H1 (cell line): ENCODE results near the gene C2CD3. TPM values are rescaled to one million over a fixed set of nuclear protein-coding genes. Genes with fewer than 3 reads are reported as not detected.

Experiments used
- CTCF ChIA-PET: fragments of 300-600 bp; sonication (Branson Sonifier 250); formaldehyde crosslinking; loops from one replicate; lab custom pipeline; 2021; ENCODE audit not compliant: partially characterized antibody; lab: Charles Lee
- POLR2A ChIA-PET: fragments of 300-600 bp; sonication (Branson Sonifier 250); formaldehyde crosslinking; loops from one replicate; lab custom pipeline; 2021; ENCODE audit warnings: inconsistent platforms; ENCODE audit not compliant: partially characterized antibody; lab: Charles Lee
- DNase-seq, 2 experiments: peaks; one replicate each; pipeline versions ENCODE4 v3.0.0 to v3.0.0-alpha.2; 2010 to 2022; ENCODE audit warnings: low spot score in 2 of 2, low read depth in 1 of 2, mixed read lengths in 1 of 2
- FAIRE-seq: peaks from 2 replicates; lab custom pipeline; 2011; peaks lifted over from hg19 to GRCh38; lab: Jason Lieb, UNC
- H2AFZ ChIP-seq: 2 replicates; pipeline ENCODE4 v1.8.1; 2012; ENCODE audit warnings: low read length, inconsistent platforms
- H2AK5ac ChIP-seq: 2 replicates; pipeline ENCODE4 v1.6.1; 2013; ENCODE audit warnings: low read depth, low read length
- H2BK120ac ChIP-seq: replicated peaks from 2 replicates; pipeline ENCODE3; 2013; ENCODE audit warnings: low read depth, low read length, inconsistent platforms
- H2BK12ac ChIP-seq: 2 replicates; pipeline ENCODE4 v1.6.1; 2013; ENCODE audit warnings: low read depth, low read length
- H2BK15ac ChIP-seq: 2 replicates; pipeline ENCODE4 v1.6.1; 2013; ENCODE audit warnings: low read length
- H2BK20ac ChIP-seq: 2 replicates; pipeline ENCODE4 v1.6.1; 2013; ENCODE audit warnings: low read length
- H2BK5ac ChIP-seq: 2 replicates; pipeline ENCODE4 v1.6.1; 2013; ENCODE audit warnings: low read depth, low read length
- H3K14ac ChIP-seq: 2 replicates; pipeline ENCODE4 v1.6.1; 2013; ENCODE audit warnings: inconsistent platforms; ENCODE audit not compliant: insufficient read length
- H3K18ac ChIP-seq: 2 replicates; pipeline ENCODE4 v1.6.1; 2013; ENCODE audit warnings: low read length; ENCODE audit errors: extremely low read depth
- H3K23ac ChIP-seq: 2 replicates; pipeline ENCODE4 v1.6.1; 2013; ENCODE audit warnings: inconsistent platforms; ENCODE audit not compliant: insufficient read length
- H3K23me2 ChIP-seq: 2 replicates; pipeline ENCODE4 v1.6.1; 2013; ENCODE audit warnings: low read depth, low read length
- H3K27ac ChIP-seq: 2 replicates; pipeline ENCODE4 v1.6.1; 2011; ENCODE audit warnings: low read depth, low read length, inconsistent platforms
- H3K27me3 ChIP-seq, 4 experiments: replicated peaks in 1 of 4; 1 replicate in 1 of 4; 2 replicates in 3 of 4; pipeline versions ENCODE4 v1.6.1 to v1.8.1; 2011 to 2013; ENCODE audit warnings: low read length in 3 of 4, mild to moderate bottlenecking in 3 of 4, inconsistent platforms in 2 of 4, mixed read lengths in 2 of 4, moderate library complexity in 1 of 4; ENCODE audit not compliant: control insufficient read depth in 3 of 4, insufficient read depth in 3 of 4; ENCODE audit errors: extremely low read depth in 1 of 4
- H3K36me3 ChIP-seq, 4 experiments: 2 replicates each; pipeline versions ENCODE4 v1.6.1 to v1.8.1; 2011 to 2013; ENCODE audit warnings: mild to moderate bottlenecking in 4 of 4, low read length in 3 of 4, moderate library complexity in 2 of 4, control low read depth in 1 of 4, inconsistent platforms in 1 of 4; ENCODE audit not compliant: insufficient read depth in 4 of 4, control insufficient read depth in 2 of 4
- H3K4ac ChIP-seq: replicated peaks from 2 replicates; pipeline ENCODE3; 2013; ENCODE audit warnings: low read length, low read depth, mixed read lengths, inconsistent platforms; ENCODE audit not compliant: insufficient read length
- H3K4me1 ChIP-seq, 4 experiments: replicated peaks in 1 of 4; 1 replicate in 1 of 4; 2 replicates in 3 of 4; pipeline versions ENCODE4 v1.6.1 to v1.8.1; 2011 to 2013; ENCODE audit warnings: low read length in 3 of 4, inconsistent platforms in 2 of 4, mixed read lengths in 1 of 4; ENCODE audit not compliant: insufficient read depth in 4 of 4, control insufficient read depth in 3 of 4
- H3K4me2 ChIP-seq, 2 experiments: 2 replicates each; pipeline versions ENCODE4 v1.6.1 to v1.8.1; 2011 to 2013; ENCODE audit warnings: low read depth in 2 of 2, low read length in 2 of 2, control low read depth in 1 of 2, inconsistent platforms in 1 of 2, mild to moderate bottlenecking in 1 of 2; ENCODE audit not compliant: insufficient read depth in 1 of 2
- H3K4me3 ChIP-seq, 4 experiments: fragments of 200-600, 300-600 bp in 1 of 4; sonication (generic), shearing (Covaris generic), sonication (Bioruptor Twin) in 1 of 4; 2 replicates each; pipeline versions ENCODE4 v1.5.1 to v1.8.1; 2011 to 2016; ENCODE audit warnings: low read length in 4 of 4, low read depth in 3 of 4, control low read depth in 2 of 4, inconsistent platforms in 2 of 4, mild to moderate bottlenecking in 2 of 4, mixed read lengths in 1 of 4, moderate library complexity in 1 of 4; ENCODE audit not compliant: insufficient read depth in 2 of 4; ENCODE audit errors: extremely low read depth in 1 of 4
- H3K56ac ChIP-seq: replicated peaks from 2 replicates; pipeline ENCODE3; 2013; ENCODE audit warnings: low read depth, mild to moderate bottlenecking, mixed read lengths, low read length, inconsistent platforms; ENCODE audit not compliant: insufficient read length
- H3K79me1 ChIP-seq: 2 replicates; pipeline ENCODE4 v1.6.1; 2013; ENCODE audit warnings: low read depth, low read length, control low read depth
- H3K79me2 ChIP-seq, 2 experiments: 2 replicates each; pipeline versions ENCODE4 v1.6.1 to v1.8.1; 2012 to 2013; ENCODE audit warnings: low read length in 2 of 2, mild to moderate bottlenecking in 2 of 2, inconsistent platforms in 1 of 2; ENCODE audit not compliant: insufficient read depth in 2 of 2, control insufficient read depth in 1 of 2
- H3K9ac ChIP-seq, 4 experiments: replicated peaks in 1 of 4; 1 replicate in 1 of 4; 2 replicates in 3 of 4; pipeline versions ENCODE4 v1.6.1 to v1.8.1; 2011 to 2013; ENCODE audit warnings: low read depth in 3 of 4, low read length in 3 of 4, control low read depth in 2 of 4, mild to moderate bottlenecking in 2 of 4, moderate library complexity in 2 of 4, inconsistent platforms in 1 of 4; ENCODE audit errors: extremely low read depth in 1 of 4
- H3K9me3 ChIP-seq, 2 experiments: 2 replicates each; pipeline versions ENCODE4 v1.6.1 to v1.8.1; 2012 to 2013; ENCODE audit warnings: mild to moderate bottlenecking in 2 of 2, moderate library complexity in 2 of 2, control low read depth in 1 of 2, inconsistent platforms in 1 of 2, low read depth in 1 of 2, low read length in 1 of 2, mixed read lengths in 1 of 2; ENCODE audit not compliant: insufficient read depth in 2 of 2
- H4K20me1 ChIP-seq, 2 experiments: replicated peaks in 1 of 2; 2 replicates each; pipeline versions ENCODE3 to v1.8.1; 2011 to 2013; ENCODE audit warnings: inconsistent platforms in 2 of 2, low read length in 2 of 2, mild to moderate bottlenecking in 1 of 2; ENCODE audit not compliant: insufficient read depth in 2 of 2, control insufficient read depth in 1 of 2
- H4K5ac ChIP-seq: 2 replicates; pipeline ENCODE4 v1.6.1; 2013; ENCODE audit warnings: low read length, low read depth, mixed read lengths, inconsistent platforms; ENCODE audit not compliant: insufficient read length
- H4K8ac ChIP-seq: 2 replicates; pipeline ENCODE4 v1.8.0; 2013; ENCODE audit warnings: mild to moderate bottlenecking, moderate library complexity, low read length, inconsistent platforms; ENCODE audit not compliant: insufficient read depth; ENCODE audit errors: extremely low read depth
- H4K91ac ChIP-seq: replicated peaks from 2 replicates; pipeline ENCODE3; 2013; ENCODE audit warnings: low read length, mixed read lengths, inconsistent platforms; ENCODE audit not compliant: insufficient read length
- EGR1 ChIP-seq: IDR thresholded peaks from 2 replicates; pipeline ENCODE4 v1.6.1; 2011; ENCODE audit warnings: low read depth, low read length, borderline replicate concordance
- HDAC2 ChIP-seq, 2 experiments: fragments of 300-600 bp in 1 of 2; sonication (generic) in 1 of 2; IDR thresholded peaks; 2 replicates each; pipeline ENCODE4 v1.6.1; 2011 to 2012; ENCODE audit warnings: low read depth in 2 of 2, low read length in 2 of 2, mild to moderate bottlenecking in 2 of 2, moderate library complexity in 2 of 2, borderline replicate concordance in 1 of 2, inconsistent platforms in 1 of 2
- JUND ChIP-seq: IDR thresholded peaks from 2 replicates; pipeline ENCODE4 v1.6.1; 2011; ENCODE audit warnings: mild to moderate bottlenecking, improper control_type of control experiment, low read length
- KDM4A ChIP-seq: IDR thresholded peaks from one replicate; pipeline ENCODE4 v1.7.1; 2012; ENCODE audit warnings: low read depth, mild to moderate bottlenecking, moderate library complexity, low read length, inconsistent platforms; ENCODE audit not compliant: severe bottlenecking
- PHF8 ChIP-seq: fragments of 200-600 bp; sonication (generic); conservative IDR thresholded peaks from 2 replicates; pipeline ENCODE4 v1.7.1; 2012; ENCODE audit warnings: low read depth, mild to moderate bottlenecking, inconsistent platforms, low read length, moderate library complexity
- POLR2A ChIP-seq, 2 experiments: IDR thresholded peaks; 1 replicate in 1 of 2; 2 replicates in 1 of 2; pipeline ENCODE4 v1.6.1; 2011; ENCODE audit warnings: low read depth in 2 of 2, low read length in 2 of 2, mild to moderate bottlenecking in 2 of 2; ENCODE audit errors: control extremely low read depth in 1 of 2
- POLR2AphosphoS5 ChIP-seq: IDR thresholded peaks from 2 replicates; pipeline ENCODE4 v1.6.1; 2011; ENCODE audit warnings: low read depth, low read length
- RBBP5 ChIP-seq: IDR thresholded peaks from 2 replicates; pipeline ENCODE4 v1.7.1; 2012; ENCODE audit warnings: low read depth, mild to moderate bottlenecking, inconsistent platforms, low read length, moderate library complexity, borderline replicate concordance
- WGBS, 2 experiments: shearing (Covaris generic) in 1 of 2; methylation state at CpG; one replicate each; pipeline versions ENCODE4 v1.1.6 to v1.1.7; 2013 to 2015; ENCODE audit warnings: low lambda C conversion rate in 2 of 2, mixed read lengths in 2 of 2, inconsistent platforms in 1 of 2, low coverage in 1 of 2, missing lambda C conversion rate in 1 of 2; ENCODE audit not compliant: insufficient replicate concordance in 2 of 2, insufficient coverage in 1 of 2, insufficient read length in 1 of 2; ENCODE audit errors: extremely low coverage in 1 of 2, missing lambda C conversion rate in 1 of 2; 5-methylcytosine and 5-hydroxymethylcytosine counted together
- polyA plus RNA-seq, 7 experiments: library from polyadenylated mRNA; depleted of rRNA in 3 of 7; stranded (reverse) in 5 of 7; unstranded in 2 of 7; fragments of >200 nt in 5 of 7; fragments of 200-250 nt in 2 of 7; gene quantifications; 1 replicate in 5 of 7; 2 replicates in 1 of 7; 4 replicates in 1 of 7; pipeline versions ENCODE4 v1.2.1 to v1.2.3, GENCODE V29; 2011 to 2013; ENCODE audit warnings: missing spikeins in 2 of 7, mixed read lengths in 2 of 7
- total RNA-seq: library from RNA; stranded (reverse); fragmentation: NEBNext Ultra II Directional; extraction: Animal tissue kit (Norgen Biotek cat#: 25700); gene quantifications from 2 replicates; pipeline ENCODE4 v1.2.1, GENCODE V29; 2021
- TF ChIP-seq, protein P1 (sequence below): IDR thresholded peaks from 2 replicates; pipeline ENCODE4 v1.6.1; 2012; ENCODE audit warnings: inconsistent platforms

Gene C2CD3
- total and polyA plus RNA-seq, 2 of the 8 experiments (the other 6 are each of a cell fraction or from before 2014, with no cell fraction given), result 11.0 to 29.1 TPM

- TF ChIP-seq POLR2AphosphoS5 (peak; percentile 48; the same call in 1 of the 2 replicates), HDAC2 (IDR thresholded peaks at IDR 0.05; ENCODE audit: borderline replicate concordance in 1 of 2, low read depth in 2 of 2, low read length in 2 of 2) (no peak), EGR1 (no peak), JUND (no peak), RBBP5 (0 out of 2 replicates have a peak, but pooled peaks have one; percentile 31), KDM4A (peak; percentile 34), POLR2A (IDR thresholded peaks at IDR 0.05; ENCODE audit: control extremely low read depth in 1 of 2, low read depth in 2 of 2, low read length in 2 of 2) (peak in 1 of 2 experiments; percentile 57; a peak in 2 of 3 replicates), PHF8 (peak; percentile 57; the same call in 1 of the 2 replicates)
- TF ChIP-seq, protein P1, sequence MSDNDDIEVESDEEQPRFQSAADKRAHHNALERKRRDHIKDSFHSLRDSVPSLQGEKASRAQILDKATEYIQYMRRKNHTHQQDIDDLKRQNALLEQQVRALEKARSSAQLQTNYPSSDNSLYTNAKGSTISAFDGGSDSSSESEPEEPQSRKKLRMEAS, result peak; percentile 50; the same call in 1 of the 2 replicates
- H3K79me1 ChIP-seq, result peaks cover 2% of the 10 kb centered on the region; the same call in 1 of the 2 replicates
- H4K91ac ChIP-seq, result peak within 1 kb of the TSS; percentile 95
- H2AK5ac ChIP-seq, result peak within 1 kb of the TSS; percentile 77; the same call in 1 of the 2 replicates
- WGBS, 2 experiments, result 3% methylated on average over 32 of the region's 43 CpGs; no CpG with 5 or more reads in 1 of the 2 experiments
- peak within 1 kb of the TSS; percentile 96 for H2BK5ac ChIP-seq
- peak within 1 kb of the TSS; percentile 77 to 86 (median 80) for H3K9ac ChIP-seq
- H3K4me2 ChIP-seq, result peak within 1 kb of the TSS; percentile 86 to 100
- H3K27me3 ChIP-seq, result peaks cover 0 to 2% (median 0%) of the 10 kb centered on the region in 4 experiments; a peak in 2 of 7 replicates
- H4K5ac ChIP-seq, result peak within 1 kb of the TSS; percentile 90
- H2BK12ac ChIP-seq, result peak within 1 kb of the TSS; percentile 97; the same call in 1 of the 2 replicates
- peak within 1 kb of the TSS; percentile 100 for H3K18ac ChIP-seq
- H3K56ac ChIP-seq, result peak within 1 kb of the TSS; percentile 85
- peak within 1 kb of the TSS; percentile 71 to 96 (median 79) for H3K4me3 ChIP-seq
- CTCF ChIA-PET, result interaction anchor here (0.7 to 4.9 kb wide), 3 partner anchors 12 to 19 kb away, joined by 3 to 22 read pairs (median 5); no protein-coding TSS in a partner anchor
- peak within 1 kb of the TSS; percentile 96 for H2AFZ ChIP-seq
- FAIRE-seq (no peak), DNase-seq (no peak)
- H3K36me3 ChIP-seq, result peaks cover 6 to 35% (median 13%) of the 10 kb centered on the region in 4 experiments
- peak within 1 kb of the TSS; percentile 76 for H2BK120ac ChIP-seq
- peak within 1 kb of the TSS; percentile 100; the same call in 1 of the 2 replicates for H2BK15ac ChIP-seq
- peak within 1 kb of the TSS; percentile 75 for H3K27ac ChIP-seq
- POLR2A ChIA-PET, result interaction anchor here (0.9 to 6.8 kb wide), 6 partner anchors 12 to 191 kb away, joined by 4 to 94 read pairs (median 8); no protein-coding TSS in a partner anchor
- peak within 1 kb of the TSS; percentile 94 for H4K8ac ChIP-seq
- H3K9me3 ChIP-seq, result no peaks in the 10 kb centered on the region
- peaks cover 0 to 6% of the 10 kb centered on the region in 2 experiments for H4K20me1 ChIP-seq
- H3K4me1 ChIP-seq, result peaks cover 7 to 18% (median 10%) of the 10 kb centered on the region in 4 experiments
- H3K23me2 ChIP-seq, result peaks cover 10% of the 10 kb centered on the region
- H3K23ac ChIP-seq, result no peak within 1 kb of the TSS
- H3K4ac ChIP-seq, result peak within 1 kb of the TSS; percentile 99
- peak within 1 kb of the TSS; percentile 25 for H3K14ac ChIP-seq
- H2BK20ac ChIP-seq, result peak within 1 kb of the TSS; percentile 93; the same call in 1 of the 2 replicates
- H3K79me2 ChIP-seq, result peaks cover 0 to 6% of the 10 kb centered on the region in 2 experiments; a peak in 1 of 4 replicates
These were observed 188.2 kb downstream of the C2CD3 start, which contains the start of gene UCP2 for GRCh38 chr11:73982595-73982989. UCP2 (minus strand) TSS chr11:73982843; CDS start chr11:73978378, 4,465 bp downstream.
